GM23338 (cell line): ENCODE measurements around the gene RNF6. TPM values are rescaled to one million over a fixed set of nuclear protein-coding genes. Genes with fewer than 3 reads are reported as not detected.

Source experiments
- ATAC-seq: fragments of 200-7000 bp; cut with Tn5 transposase; 3 replicates; pipeline ENCODE4 v1.9.1; 2020
- DNase-seq: peaks from one replicate; pipeline ENCODE4 v3.0.0-alpha.2; 2015; ENCODE audit warnings: low spot score
- H2AFZ ChIP-seq: fragments of 200-600 bp; sonication (generic); 2 replicates; pipeline ENCODE4 v1.8.0; 2016; ENCODE audit warnings: antibody characterized with exemption, mild to moderate bottlenecking, moderate library complexity
- H3F3A ChIP-seq: fragments of 200-600 bp; sonication (generic); replicated peaks from 2 replicates; pipeline ENCODE4 v1.8.0; 2017; ENCODE audit warnings: antibody characterized with exemption, mixed run types, low read depth
- H3K27ac ChIP-seq: fragments of 200-600 bp; sonication (generic); 2 replicates; pipeline ENCODE4 v1.6.1; 2016; ENCODE audit warnings: low read depth
- H3K27me3 ChIP-seq: fragments of 200-600 bp; sonication (generic); 2 replicates; pipeline ENCODE4 v1.8.0; 2016; ENCODE audit warnings: mild to moderate bottlenecking, mixed run types, moderate library complexity; ENCODE audit not compliant: insufficient read depth
- H3K36me3 ChIP-seq: fragments of 200-600 bp; sonication (generic); 2 replicates; pipeline ENCODE4 v1.8.0; 2016; ENCODE audit warnings: mild to moderate bottlenecking; ENCODE audit not compliant: insufficient read depth
- H3K4me1 ChIP-seq: fragments of 200-600 bp; sonication (generic); 2 replicates; pipeline ENCODE4 v1.8.0; 2016; ENCODE audit warnings: mild to moderate bottlenecking, moderate library complexity; ENCODE audit not compliant: insufficient read depth
- H3K4me2 ChIP-seq: fragments of 200-600 bp; sonication (generic); 2 replicates; pipeline ENCODE4 v1.7.1; 2017; ENCODE audit warnings: mixed run types
- H3K4me3 ChIP-seq: fragments of 200-600 bp; sonication (generic); 2 replicates; pipeline ENCODE4 v1.6.1; 2016; ENCODE audit warnings: mixed run types
- H3K79me2 ChIP-seq: fragments of 200-600 bp; sonication (generic); replicated peaks from 2 replicates; pipeline ENCODE4 v1.8.0; 2017; ENCODE audit warnings: mild to moderate bottlenecking; ENCODE audit not compliant: insufficient read depth
- H3K9me2 ChIP-seq: fragments of 200-600 bp; sonication (generic); 2 replicates; pipeline ENCODE4 v1.8.0; 2017; ENCODE audit not compliant: insufficient read depth
- H4K20me1 ChIP-seq: fragments of 200-600 bp; sonication (generic); replicated peaks from 2 replicates; pipeline ENCODE4 v1.8.0; 2017; ENCODE audit warnings: mild to moderate bottlenecking; ENCODE audit not compliant: insufficient read depth
- H3K27ac Mint-ChIP-seq: 2 replicates; pipeline ENCODE4 v1.8.0; 2020; ENCODE audit warnings: inconsistent platforms, mild to moderate bottlenecking, moderate library complexity, mixed read lengths
- H3K27me3 Mint-ChIP-seq: 3 replicates; pipeline ENCODE4 v1.8.0; 2022; ENCODE audit warnings: low read depth, mild to moderate bottlenecking, moderate library complexity, mixed read lengths, inconsistent platforms; ENCODE audit not compliant: insufficient read depth, poor library complexity
- H3K36me3 Mint-ChIP-seq: 3 replicates; pipeline ENCODE4 v1.8.0; 2021; ENCODE audit warnings: low read depth, mild to moderate bottlenecking, inconsistent platforms, moderate library complexity, mixed read lengths
- H3K4me1 Mint-ChIP-seq: 3 replicates; pipeline ENCODE4 v1.8.0; 2020; ENCODE audit warnings: mild to moderate bottlenecking, inconsistent platforms, mixed read lengths
- H3K4me3 Mint-ChIP-seq: 3 replicates; pipeline ENCODE4 v1.8.0; 2021; ENCODE audit warnings: moderate library complexity, mild to moderate bottlenecking, inconsistent platforms, mixed read lengths
- H3K9me3 Mint-ChIP-seq: 3 replicates; pipeline ENCODE4 v1.8.0; 2020; ENCODE audit warnings: moderate library complexity, mild to moderate bottlenecking, inconsistent platforms, mixed read lengths
- CREB1 ChIP-seq: fragments of 250-450 bp; sonication (Bioruptor Pico); IDR thresholded peaks from 2 replicates; pipeline ENCODE4 v1.5.0; 2020; ENCODE audit warnings: low read depth, mild to moderate bottlenecking, moderate library complexity
- CTCF ChIP-seq, 2 experiments: fragments of 200-600 bp in 1 of 2; sonication (generic) in 1 of 2; conservative IDR thresholded peaks; 2 replicates each; pipeline versions ENCODE4 v1.5.1 to v1.6.1; 2016 to 2017; ENCODE audit warnings: antibody characterized with exemption in 2 of 2, low read depth in 2 of 2, mild to moderate bottlenecking in 2 of 2, moderate library complexity in 1 of 2
- ETS1 ChIP-seq: IDR thresholded peaks from 2 replicates; pipeline ENCODE4 v1.6.1; 2016; ENCODE audit warnings: antibody characterized with exemption
- EZH2 ChIP-seq: fragments of 200-600 bp; sonication (generic); IDR thresholded peaks from one replicate; pipeline ENCODE4 v1.8.0; 2017; ENCODE audit warnings: antibody characterized with exemption, mild to moderate bottlenecking, low read depth; ENCODE audit not compliant: unreplicated experiment
- EZH2phosphoT487 ChIP-seq: fragments of 200-600 bp; sonication (generic); IDR thresholded peaks from one replicate; pipeline ENCODE4 v1.8.1; 2018; ENCODE audit warnings: antibody characterized with exemption; ENCODE audit not compliant: unreplicated experiment
- JUNB ChIP-seq: IDR thresholded peaks from one replicate; pipeline ENCODE4 v1.6.1; 2016; ENCODE audit warnings: antibody characterized with exemption; ENCODE audit not compliant: unreplicated experiment
- NANOG ChIP-seq: IDR thresholded peaks from 2 replicates; pipeline ENCODE4 v1.6.1; 2016; ENCODE audit warnings: antibody characterized with exemption, borderline replicate concordance
- POLR2AphosphoS5 ChIP-seq: IDR thresholded peaks from 2 replicates; pipeline ENCODE4 v1.6.1; 2016; ENCODE audit warnings: antibody characterized with exemption, low read depth
- REST ChIP-seq: IDR thresholded peaks from one replicate; pipeline ENCODE4 v1.6.1; 2018; ENCODE audit warnings: antibody characterized with exemption; ENCODE audit not compliant: unreplicated experiment
- STAT1 ChIP-seq: IDR thresholded peaks from one replicate; pipeline ENCODE4 v1.6.1; 2016; ENCODE audit warnings: antibody characterized with exemption; ENCODE audit not compliant: unreplicated experiment
- ZNF114 ChIP-seq: fragments of 250-450 bp; sonication (Bioruptor Pico); IDR thresholded peaks from 2 replicates; pipeline ENCODE4 v1.5.0; 2020; ENCODE audit warnings: mild to moderate bottlenecking, moderate library complexity
- ZNF331 ChIP-seq: fragments of 250-450 bp; sonication (Bioruptor Pico); IDR thresholded peaks from 2 replicates; pipeline ENCODE4 v1.5.0; 2020; ENCODE audit warnings: low read depth, mild to moderate bottlenecking, moderate library complexity
- ZNF462 ChIP-seq: fragments of 250-450 bp; sonication (Bioruptor Pico); IDR thresholded peaks from 2 replicates; pipeline ENCODE4 v1.5.0; 2020; ENCODE audit warnings: mild to moderate bottlenecking, moderate library complexity
- polyA plus RNA-seq: library from polyadenylated mRNA; unstranded; fragments of >200 nt; fragmentation: Nextera tagmentation; extraction: Ambion mirVana; gene quantifications from 2 replicates; pipeline ENCODE4 v1.2.1, GENCODE V29; 2016
- total RNA-seq: library from RNA; depleted of rRNA; stranded (reverse); fragments of >200 nt; shearing (Covaris generic); gene quantifications from 2 replicates; pipeline ENCODE4 v1.2.3, GENCODE V29; 2014

Gene RNF6
- total and polyA plus RNA-seq, 2 experiments from 2014 or later = 11.8 to 18.8 TPM

GRCh38 chr13:26228096-26228495 is 6.0 kb upstream of the RNF6 start:
- ATAC-seq (no peak), DNase-seq (no peak)
- H3K4me1 ChIP-seq = no peaks in the 10 kb centered on the region
- no peak overlapping the region for H2AFZ ChIP-seq
- no peaks in the 10 kb centered on the region for H3F3A ChIP-seq
- H3K36me3 Mint-ChIP-seq = no peaks in the 10 kb centered on the region
- no peaks in the 10 kb centered on the region for H4K20me1 ChIP-seq
- no peaks in the 10 kb centered on the region for H3K36me3 ChIP-seq
- no peak overlapping the region for H3K27ac Mint-ChIP-seq
- H3K4me3 Mint-ChIP-seq = no peak overlapping the region
- H3K9me3 Mint-ChIP-seq = no peaks in the 10 kb centered on the region
- no peaks in the 10 kb centered on the region for H3K79me2 ChIP-seq
- H3K27me3 ChIP-seq = no peaks in the 10 kb centered on the region
- H3K4me2 ChIP-seq = no peak overlapping the region
- peaks cover 4% of the 10 kb centered on the region; the same call in 2 of the 3 replicates for H3K4me1 Mint-ChIP-seq
- H3K27me3 Mint-ChIP-seq = no peaks in the 10 kb centered on the region
- H3K9me2 ChIP-seq = no peaks in the 10 kb centered on the region
- H3K4me3 ChIP-seq = no peak overlapping the region
- no peak for TF ChIP-seq ETS1
- no peak for TF ChIP-seq REST
- no peak for TF ChIP-seq ZNF331
- TF ChIP-seq ZNF462 (CRISPR knock-in tag) = no peak
- no peak for TF ChIP-seq JUNB
- TF ChIP-seq EZH2phosphoT487 = no peak
- no peak for TF ChIP-seq NANOG
- TF ChIP-seq ZNF114 = no peak
- no peak for TF ChIP-seq CREB1 (CRISPR knock-in tag)
- TF ChIP-seq STAT1 = no peak
- no peak for TF ChIP-seq CTCF (conservative IDR thresholded peaks at IDR 0.05; ENCODE audit: low read depth in 2 of 2)
- no peak for TF ChIP-seq POLR2AphosphoS5
- TF ChIP-seq EZH2 = no peak
- no peak overlapping the region for H3K27ac ChIP-seq
